Neural cell (in vitro differentiated cells): ENCODE results near the gene FBRSL1.

Experiments
- CTCF ChIP-seq: fragments of 450-650 bp; IDR thresholded peaks from 2 replicates; pipeline ENCODE4 v1.5.1; 2014; ENCODE audit warnings: antibody characterized with exemption, mild to moderate bottlenecking, moderate library complexity; ENCODE audit not compliant: poor library complexity, severe bottlenecking
- EZH2 ChIP-seq: fragments of 200-600, 300-800 bp; shearing (Covaris generic), sonication (generic); IDR thresholded peaks from 2 replicates; pipeline ENCODE4 v1.6.1; 2014; ENCODE audit warnings: antibody characterized with exemption, low read length, borderline replicate concordance, mild to moderate bottlenecking; ENCODE audit not compliant: insufficient read depth, poor library complexity, severe bottlenecking

GRCh38 chr12:132467511-132467910, 22.4 kb upstream of the FBRSL1 start:
- TF ChIP-seq EZH2 (no peak), CTCF (no peak)
